ENCODE results near the gene BBS1. TPM values are rescaled to one million over a fixed set of nuclear protein-coding genes. Genes with fewer than 3 reads are reported as not detected.
A peak's percentile ranks its signal among the peaks of the same experiment; 100 is the strongest.
"Not testable (repeated sequence)": the region's sequence is repeated elsewhere in the genome, so short reads cannot be mapped to it uniquely, and the experiment has no call there.

BBS1 gene
- polyA plus RNA-seq, 1 donor = 21.4 TPM

DNA sequence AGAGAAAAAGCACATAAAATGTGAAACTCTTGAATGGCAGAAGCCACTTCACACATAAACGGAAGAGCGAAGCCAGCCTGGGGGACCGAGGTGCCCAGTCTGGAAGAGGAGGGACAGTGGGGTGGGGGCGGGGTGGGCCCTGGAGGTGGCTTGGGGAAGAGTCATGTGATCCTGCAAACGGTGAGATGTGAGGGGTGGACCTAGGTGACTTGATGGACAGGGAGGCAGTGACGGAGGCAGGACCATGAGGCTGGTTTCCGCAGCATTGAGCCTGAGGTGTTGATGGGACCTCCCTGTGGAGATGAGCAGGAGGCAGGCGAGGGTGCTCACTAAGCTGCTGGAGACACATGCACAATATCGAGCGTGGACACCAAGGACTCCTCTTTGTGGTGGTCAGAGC lies 18.6 kb downstream of the BBS1 start:
- no peak for DNase-seq

DNA sequence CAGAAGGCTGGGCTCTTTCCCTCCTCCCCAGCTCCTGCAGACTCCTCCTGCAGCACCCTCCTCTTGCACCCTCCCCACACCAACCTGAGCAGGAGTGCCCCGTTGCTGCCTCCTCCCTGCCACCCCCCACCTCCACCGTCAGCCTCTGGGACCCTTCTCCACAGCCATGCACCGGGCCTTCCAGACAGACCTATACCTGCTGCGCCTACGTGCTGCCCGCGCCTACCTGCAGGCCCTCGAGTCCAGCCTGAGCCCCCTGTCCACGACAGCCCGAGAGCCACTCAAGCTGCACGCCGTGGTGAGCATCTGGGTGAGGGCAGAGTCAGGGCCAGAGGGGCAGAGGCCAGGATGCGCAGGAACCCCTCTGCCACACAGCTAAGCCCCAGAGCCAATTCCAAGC lies 19.2 kb downstream of the BBS1 start:
- no peak for DNase-seq

DNA sequence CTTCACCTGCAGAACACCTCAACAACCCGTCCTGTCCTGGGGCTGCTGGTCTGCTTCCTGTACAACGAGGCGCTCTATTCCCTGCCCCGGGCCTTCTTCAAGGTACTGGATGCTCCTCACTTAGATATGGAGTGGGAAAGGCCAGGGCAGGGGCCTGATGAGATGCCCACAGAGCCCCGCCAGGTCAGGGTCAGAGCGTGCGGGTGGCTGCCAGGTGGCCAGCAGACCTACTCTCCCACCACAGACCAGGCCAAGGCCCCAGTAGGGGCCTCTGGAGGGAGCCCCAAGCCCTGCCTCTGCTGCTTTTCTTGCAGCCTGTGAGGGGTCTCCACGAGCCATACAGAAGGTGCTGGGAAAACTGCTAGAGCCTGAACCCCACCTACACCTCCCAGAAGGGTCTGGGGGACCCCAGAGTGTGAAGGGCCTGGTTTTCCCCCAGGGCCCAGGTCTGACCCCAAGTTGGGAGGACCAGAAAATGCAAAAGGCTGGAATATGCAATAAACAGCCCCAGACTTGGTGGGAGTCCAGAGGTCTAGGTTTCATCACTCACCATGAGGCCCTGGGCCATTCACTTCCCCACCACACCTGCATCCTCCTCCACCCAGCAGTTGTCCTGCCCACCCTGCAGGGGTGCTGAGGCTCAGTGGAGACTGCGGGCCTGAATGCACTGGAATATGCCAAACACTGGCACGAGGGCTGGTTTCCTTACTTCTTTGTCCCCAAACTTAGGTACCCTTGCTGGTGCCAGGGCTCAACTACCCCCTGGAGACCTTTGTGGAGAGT lies 20.7 kb downstream of the BBS1 start:
- DNase-seq = no peak

DNA sequence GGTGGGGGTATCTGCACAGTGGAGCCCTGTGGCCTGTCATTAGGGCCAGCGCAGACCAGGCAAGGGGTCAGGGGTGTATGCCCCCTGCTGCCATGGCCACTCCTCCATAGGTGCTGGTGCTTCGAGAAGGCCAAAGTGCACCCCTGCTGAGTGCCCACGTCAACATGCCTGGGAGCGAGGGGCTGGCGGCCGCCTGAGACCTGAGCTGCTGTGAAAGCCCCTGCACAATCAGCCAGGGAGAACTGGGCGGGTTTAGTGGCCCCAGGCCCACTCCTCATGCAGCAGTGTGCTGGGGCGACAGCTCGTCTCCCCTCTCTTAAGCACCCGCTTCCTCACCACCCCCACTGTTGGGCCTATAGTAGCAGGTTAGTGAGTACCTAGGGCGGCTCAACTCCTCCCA lies 21.4 kb downstream of the BBS1 start:
- no peak for DNase-seq

DNA sequence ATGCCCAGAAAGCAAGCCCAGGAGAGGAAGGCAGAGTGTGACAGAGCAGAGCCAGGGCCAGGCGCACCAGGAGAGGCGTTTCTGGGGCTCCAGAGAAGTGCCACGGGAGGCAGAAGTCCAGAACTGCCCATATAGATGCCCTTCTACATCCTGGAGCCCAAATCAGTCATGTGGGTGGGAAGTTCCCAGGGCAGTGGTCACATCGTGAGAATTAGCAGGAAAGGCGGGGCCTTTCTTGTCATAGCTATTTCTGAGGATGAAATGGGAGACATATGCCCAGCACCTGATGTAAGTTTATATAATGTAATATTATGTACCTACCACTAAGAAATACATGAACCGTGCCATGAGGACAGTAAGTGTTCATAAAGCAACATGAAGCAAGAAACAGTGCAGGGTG lies 22.3 kb downstream of the BBS1 start:
- DNase-seq = no peak

DNA sequence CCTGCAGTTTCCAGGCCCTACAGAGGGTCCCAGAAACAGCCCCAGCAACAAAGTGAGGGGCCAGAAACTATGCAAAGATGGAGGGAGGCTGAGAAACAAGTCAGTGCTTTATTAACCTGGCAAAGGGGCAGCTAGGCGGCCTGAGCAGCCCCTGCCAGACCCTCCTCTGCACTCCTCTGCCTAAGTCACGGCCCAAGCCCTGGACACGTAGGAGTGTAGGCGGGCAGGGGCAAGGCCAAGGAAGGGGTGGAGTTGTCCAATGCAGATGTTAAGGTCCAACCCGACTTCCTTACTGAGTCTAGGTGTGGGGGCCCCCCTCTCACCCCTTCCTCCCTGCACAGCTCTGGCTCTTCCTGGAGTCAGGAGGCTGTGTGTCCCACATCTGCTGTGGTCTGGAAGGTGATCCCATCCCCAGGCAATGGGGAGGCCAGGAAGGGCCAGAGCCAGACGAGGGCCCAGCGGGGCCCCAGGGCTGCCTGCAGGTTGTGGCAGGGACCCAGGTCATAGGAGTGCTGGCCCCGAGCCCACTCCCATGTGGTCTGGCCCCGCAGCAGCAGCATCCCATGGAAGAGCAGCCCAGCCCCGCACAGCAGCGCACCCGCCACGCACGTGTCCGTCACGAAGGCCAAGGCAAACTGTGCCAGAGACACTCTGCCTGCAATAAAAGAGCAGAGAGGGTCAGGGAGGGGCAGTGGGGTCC lies 28.9 kb downstream of the BBS1 start:
- DNase-seq = no peak

DNA sequence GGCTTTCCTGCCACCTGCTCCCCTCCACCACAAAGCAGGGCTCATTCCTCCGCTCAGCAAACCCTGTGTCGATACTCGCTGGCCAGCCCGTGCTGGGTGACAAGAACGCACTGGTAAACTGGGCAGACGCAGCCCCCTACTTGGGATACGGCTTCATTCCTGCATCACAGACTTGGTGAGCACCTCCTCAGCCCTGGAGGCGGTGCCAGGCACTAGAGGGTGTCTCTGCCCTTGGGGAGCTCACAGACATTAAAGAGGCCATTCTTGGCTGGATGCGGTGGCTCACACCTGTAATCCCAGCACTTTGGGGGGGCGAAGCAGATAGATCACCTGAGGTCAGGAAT lies 29.4 kb downstream of the BBS1 start:
- no peak for DNase-seq

DNA sequence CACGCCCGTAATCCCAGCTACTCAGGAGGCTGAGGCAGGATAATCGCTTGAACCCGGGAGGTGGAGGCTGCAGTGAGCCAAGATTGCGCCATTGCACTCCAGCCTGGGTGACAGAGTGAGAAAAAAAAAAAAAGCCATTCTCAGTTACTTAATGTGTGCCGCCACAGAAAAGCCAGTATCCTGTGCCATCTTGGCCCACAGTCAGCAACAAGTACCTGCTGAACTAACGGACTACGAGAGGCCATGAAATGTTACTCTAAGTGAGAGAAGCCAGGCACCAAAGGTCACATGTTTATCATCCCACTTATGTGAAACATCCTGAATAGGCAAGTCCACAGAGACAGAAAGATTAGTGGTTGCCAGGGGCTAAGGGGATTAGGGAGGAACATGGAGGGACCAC lies 30.2 kb downstream of the BBS1 start:
- not testable (repeated sequence) for DNase-seq

DNA sequence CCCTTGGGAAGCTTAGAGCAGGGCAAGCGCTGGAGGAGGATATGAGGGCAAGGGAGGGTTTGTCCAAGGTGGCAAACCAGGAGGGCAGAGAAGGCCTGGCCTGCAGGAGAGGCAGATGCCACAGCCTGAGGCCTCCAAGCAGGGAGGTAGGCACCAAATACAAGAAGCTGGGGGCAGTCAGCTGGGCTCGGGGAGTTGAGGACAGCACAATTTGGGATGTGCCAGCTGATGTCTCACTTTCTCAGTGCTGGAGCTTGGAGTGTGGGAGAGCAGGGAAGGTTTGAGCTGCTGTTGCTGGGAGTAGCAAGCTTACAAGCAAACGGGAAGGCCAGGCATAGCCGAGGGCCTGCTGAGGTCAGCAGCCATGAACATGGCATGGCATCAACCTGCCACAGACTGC lies 31.5 kb downstream of the BBS1 start:
- no peak for DNase-seq

DNA sequence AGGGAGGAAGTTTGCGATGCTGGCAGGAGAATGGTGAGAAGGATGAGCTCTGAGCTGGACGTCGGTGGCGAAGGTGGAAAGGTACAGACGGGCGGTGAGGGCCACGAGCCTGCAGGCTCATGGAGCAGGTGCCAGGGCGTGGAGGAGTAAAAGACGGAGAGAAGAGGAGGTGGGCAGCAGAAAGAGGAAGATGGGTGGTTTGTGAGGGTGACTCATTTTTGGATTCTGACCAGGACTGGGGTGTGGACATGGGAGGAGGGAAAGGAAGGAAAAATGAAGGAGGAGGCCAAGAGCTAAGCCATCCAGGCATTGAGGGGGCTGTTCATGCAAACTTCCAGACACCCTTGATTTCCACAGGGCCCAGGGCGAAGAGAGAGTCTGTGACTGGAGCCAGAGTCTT lies 31.9 kb downstream of the BBS1 start:
- no peak for DNase-seq

DNA sequence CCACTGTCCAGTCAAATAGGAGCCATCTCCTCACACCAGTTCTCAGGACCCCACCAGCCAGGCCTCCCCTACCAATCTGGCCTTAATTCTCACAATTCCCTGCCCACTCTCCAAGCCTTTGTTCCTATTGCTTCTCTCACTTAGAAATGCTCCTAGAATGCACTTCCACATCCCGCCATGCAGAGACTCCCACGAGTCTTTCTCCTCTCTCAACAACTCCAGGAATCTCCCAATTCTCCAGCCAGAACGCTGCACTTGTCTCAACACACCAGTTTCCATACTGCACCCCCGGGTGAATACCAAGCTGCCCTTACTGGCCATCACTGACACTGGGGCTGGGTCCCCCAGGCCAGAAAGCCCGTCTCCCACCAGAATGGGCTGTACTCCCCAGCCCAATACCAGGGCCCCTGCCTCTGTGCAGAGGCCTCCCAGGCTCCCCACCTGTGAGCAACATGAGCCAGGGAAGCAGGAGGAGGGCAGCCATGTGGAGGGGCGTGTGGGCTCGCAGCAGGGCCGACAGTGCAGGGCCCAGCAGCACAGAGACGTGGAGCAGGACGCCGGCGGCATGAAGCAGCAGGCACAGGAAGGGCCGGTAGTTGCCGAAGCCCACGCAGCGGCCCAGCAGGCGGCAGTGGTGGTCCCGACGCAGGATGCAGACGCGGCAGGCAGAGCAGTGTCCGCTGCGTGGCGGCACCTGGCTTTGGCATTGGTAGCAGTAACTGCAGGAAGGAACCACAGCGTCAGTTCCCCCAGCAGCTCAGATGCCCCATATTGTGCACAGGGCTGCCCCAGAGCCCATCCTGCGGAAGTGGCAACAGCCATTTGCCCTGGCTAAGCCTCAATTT lies 33.0 kb downstream of the BBS1 start:
- peak; percentile 62 for DNase-seq

DNA sequence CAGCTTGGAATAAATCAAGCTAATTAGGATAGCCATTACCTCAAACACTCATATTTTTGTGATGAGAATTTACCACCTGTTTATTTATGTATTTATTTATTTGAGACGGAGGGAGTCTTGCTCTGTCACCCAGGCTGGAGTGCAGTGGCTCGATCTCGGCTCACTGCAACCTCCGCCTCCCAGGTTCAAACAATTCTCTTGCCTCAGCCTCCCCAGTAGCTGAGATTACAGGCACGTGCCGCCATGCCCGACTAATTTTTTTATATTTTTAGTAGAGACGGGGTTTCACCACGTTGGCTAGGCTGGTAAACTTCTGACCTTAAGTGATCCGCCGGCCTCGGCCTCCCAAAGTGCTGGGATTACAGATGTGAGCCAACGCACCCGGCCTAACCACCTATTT lies 34.5 kb downstream of the BBS1 start:
- not testable (repeated sequence) for DNase-seq

DNA sequence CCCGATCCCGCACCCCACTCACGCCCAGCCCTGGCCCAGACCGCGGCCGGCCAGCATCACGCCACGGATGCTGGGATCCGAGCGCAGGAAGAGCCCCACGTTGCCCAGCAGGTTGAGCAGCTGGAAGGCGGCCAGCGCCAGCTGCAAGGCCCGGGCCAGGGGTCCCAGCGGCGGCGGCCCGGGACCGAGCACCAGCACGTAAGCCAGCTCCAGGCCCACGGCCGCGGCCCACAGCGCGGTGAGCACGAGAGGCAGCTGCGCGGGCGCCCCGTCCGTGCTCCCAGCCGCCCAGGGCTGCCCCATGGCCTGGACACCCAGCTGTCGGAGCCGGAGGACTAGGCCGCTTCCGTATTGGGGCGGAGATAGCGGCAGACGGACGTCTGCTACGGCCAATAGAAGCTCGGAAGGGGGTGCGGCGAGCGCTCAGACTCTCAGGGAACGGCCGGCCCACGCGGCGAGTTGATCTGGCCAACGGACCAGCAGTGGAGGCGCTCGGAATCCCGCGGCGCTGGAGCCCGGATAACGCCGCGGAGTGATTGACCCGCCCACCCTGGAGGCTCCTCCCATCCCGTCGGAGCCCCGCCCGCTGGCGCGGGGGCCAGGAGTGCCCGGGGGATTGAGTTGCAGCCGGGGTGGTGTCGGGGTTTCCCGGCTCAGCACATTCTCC lies 35.4 kb downstream of the BBS1 start, which contains the start of gene ZDHHC24:
Gene ZDHHC24, minus strand, starts transcription at position 348 of the 667 bp plus-strand sequence. Its CDS starts 45 bp downstream, at position 303.
- DNase-seq = peak; percentile 94

DNA sequence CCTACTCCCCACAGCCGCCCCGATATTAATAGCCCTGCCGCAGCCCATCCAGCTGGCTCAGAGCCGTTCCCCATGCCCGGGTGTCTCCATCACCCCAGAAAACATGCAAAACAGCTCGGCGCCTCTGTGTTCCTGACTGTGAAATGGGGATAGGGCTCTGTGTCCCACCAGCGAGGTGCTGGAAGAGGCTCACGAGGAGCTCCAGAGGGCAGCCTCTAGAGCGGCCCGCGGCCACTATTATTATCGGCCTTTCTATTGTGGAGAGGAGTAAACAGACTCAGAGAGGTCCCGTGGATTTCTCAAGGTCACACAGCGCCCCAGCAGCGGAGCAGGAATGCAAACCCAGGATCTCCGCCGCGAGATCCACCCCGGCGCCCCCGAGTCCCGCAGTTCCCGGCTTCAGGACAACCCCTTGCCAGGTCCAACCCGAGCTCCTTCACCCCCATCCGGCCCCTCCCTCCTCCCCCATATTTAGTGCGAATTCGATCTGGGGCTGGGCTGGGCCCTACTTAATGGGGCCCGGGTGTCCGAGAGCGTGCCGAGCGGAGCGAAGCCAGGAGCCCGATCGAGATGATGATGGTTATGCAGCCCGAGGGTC lies 36.0 kb downstream of the BBS1 start, which contains the start of gene ACTN3:
Gene ACTN3, plus strand, starts transcription at position 536 of the 598 bp plus-strand sequence. Its CDS starts 35 bp downstream, at position 571.
- DNase-seq = peak; percentile 24

DNA sequence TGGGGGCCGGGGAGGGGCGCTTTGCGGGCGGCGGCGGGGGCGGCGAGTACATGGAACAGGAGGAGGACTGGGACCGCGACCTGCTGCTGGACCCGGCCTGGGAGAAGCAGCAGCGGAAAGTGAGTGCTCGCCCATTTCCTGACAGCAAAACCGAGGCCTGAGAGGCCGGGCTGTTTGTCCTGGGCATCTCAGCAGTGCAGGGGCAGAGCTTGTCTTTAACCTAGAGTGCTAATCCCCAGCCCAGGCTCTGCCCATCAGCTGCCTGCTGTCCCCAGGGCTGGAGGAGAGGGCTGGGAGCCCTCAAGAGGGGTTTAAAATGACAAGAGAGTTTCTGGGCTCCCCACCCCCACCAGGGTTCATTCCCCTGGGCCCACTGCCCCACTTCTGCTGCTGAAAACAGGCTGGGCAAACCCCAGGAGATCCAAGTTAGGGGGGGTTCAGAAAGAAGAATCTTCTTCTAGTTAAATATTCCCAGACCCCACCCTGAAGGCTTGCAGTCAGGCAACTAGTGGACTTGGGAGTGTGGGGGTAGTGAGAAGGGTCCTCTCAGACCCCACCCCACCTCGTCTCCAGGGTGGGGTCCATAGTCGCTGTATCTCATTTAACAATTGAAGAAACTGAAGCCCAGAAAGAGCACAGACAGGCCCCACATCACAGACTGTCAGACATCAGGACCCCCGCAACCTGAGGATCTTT lies 36.7 kb downstream of the BBS1 start:
- DNase-seq = no peak

DNA sequence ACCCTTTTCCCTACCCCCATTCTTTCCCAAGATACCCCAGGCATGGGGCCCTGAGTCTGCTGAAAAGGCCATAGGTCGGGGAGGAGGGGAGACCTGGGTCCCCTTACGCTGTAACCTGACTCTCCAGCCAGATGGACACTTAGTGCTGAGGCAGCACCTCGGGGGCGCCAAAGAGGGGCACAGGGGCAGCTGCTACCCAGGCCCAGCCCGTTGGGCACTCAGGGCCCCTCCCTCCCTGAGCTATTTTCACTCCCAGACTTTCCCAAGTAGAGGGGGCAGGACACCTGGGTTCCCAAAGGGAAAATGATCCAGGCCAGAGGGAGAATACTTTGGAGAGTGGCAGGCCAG lies 37.2 kb downstream of the BBS1 start:
- no peak for DNase-seq

DNA sequence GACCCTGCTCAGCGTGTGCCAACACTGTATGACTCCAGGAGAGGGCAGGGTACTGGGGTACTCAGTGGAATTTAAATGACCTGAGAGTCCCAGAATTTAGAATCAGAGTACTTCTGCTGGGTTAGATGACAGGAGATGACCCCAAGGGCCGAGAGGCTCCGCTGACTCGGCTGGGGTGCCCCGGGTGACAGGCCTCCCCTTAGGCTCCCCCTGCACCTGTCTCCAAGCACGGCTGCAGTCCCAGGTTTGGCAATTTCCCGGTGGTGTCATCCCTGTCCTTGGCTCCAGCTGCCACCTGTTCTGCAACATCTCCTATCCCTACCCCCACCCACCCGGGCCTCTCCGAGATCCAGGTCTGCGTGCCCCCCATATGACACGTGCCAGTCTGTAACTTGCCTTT lies 37.6 kb downstream of the BBS1 start:
- no peak for DNase-seq

DNA sequence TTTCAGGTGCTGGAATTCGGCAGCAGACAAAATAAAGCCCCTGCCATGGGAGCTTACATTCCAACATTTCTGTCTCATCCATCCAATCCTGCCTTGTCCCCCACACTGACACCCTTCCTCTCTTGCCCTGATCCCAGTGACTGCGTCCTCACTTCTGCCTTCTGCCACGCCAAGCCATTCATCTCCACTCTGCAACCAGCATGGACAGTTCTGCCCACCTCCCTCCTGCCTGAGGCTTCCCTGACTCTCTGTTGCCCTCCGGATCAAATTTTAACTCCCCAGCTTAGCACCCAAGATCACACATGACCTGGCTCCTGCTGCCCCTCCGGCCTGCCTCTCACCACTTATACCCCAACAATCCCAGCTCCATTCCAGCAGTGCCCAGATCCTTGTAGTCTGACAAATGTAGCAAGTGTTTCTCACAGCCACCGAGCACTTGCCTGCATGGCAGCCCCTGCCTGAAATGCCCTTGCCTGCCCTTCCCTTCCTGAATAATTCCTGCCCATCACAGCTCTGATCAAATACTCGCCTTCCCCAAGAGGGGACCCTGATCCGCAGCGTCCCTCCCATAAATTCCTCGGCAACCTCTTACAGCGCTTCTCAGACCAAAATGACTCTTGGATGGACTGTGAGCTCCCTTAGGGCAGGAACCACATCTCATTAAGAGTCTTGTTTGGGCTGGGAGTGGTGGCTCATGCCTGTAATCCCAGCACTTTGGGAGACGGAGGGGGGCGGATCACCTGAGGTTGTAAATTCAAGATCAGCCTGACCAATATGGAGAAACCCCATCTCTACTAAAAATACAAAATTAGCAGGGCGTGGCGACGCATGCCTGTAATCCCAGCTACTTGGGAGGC lies 38.6 kb downstream of the BBS1 start:
- no peak for DNase-seq

DNA sequence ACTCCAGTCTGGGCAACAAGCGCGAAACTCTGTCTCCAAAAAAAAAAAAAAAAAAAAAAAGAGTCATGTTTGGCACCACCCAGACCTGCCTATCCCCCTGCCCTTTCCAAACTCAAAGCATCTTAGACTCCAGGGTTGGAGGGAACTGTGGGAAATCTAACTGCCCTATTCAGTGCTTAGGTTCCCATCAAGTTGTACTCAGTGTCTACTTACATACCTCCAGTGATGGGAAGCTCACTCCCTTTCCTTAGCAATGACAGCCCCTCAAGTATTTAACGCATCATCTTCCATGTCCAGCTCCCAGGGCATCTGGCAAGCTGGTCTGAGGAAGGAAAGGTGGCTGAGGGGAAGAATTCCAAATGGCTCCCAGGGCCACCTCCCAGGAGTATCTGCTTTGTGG lies 39.3 kb downstream of the BBS1 start:
- DNase-seq = no peak

DNA sequence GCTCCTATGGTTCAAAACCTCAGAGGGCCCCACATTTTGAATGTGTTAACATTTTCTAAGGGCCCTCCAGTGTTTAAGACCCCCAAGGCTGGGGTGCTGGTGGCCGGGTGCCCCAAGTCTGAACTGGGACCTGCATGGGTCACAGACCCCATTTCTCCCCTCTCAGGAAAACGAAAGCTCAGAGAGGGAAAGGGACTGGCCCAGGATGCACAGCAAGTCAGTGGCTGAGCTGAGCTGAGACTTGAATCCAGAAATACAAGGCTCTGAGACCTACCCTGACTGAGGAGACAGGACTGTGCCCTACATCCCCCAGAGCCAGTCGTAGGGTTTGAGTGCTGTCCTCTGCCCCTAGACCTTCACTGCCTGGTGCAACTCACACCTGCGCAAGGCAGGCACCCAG lies 40.5 kb downstream of the BBS1 start:
- DNase-seq = no peak

DNA sequence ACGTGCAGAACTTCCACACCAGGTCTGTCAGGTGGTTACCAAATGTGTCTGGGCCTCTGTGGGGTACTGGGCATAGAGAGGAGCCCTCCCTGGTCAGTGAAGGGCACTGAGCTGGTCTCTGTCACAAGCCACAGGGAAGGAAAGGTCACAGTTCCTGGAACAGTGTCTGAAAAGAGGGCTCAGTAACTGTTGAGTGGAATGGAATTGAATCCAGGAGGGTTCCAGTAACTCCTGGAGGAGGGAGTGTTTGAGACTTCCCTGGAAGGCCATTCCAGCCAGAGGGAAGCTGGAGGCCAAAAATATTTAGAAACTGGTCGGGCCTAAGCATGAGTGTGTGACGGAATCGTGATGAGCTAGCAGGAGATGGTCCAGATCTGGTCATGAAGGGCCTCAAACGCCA lies 44.2 kb downstream of the BBS1 start:
- DNase-seq = no peak

Measured in hindlimb muscle (tissue), 1 donor.